ENCODE results near the gene ADGRA3. TPM values are rescaled to one million over a fixed set of nuclear protein-coding genes. Genes with fewer than 3 reads are reported as not detected.
A peak's percentile ranks its signal among the peaks of the same experiment; 100 is the strongest.
"Not testable (repeated sequence)": the region's sequence is repeated elsewhere in the genome, so short reads cannot be mapped to it uniquely, and the experiment has no call there.

ADGRA3 gene
- total RNA-seq, 2 donors from 2014 or later, result 15.6 to 17.3 TPM

DNA sequence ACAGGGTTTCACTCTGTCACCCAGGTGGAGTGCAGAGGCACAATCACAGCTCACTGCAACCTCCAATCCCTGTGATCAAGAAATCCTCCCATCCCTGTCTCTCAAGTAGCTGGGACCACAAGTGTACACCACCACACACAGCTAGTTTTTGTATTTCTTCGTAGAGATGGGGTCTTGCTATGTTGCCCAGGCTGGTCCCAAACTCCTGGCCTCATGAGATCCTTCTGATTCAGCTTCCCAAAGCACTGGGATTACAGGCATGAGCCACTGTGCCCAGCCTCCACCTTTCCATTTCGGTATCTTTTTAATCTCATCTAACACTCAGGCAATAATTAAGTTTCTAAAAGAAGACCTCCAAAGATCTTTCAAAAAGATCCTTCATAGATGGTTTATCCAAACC is 22.9 kb downstream of the ADGRA3 start:
- DNase-seq (ENCODE audit: low spot score in 2 of 2) (no peak), ATAC-seq (no peak)
- no peak overlapping the region for H3K27ac Mint-ChIP-seq
- peaks cover 5 to 12% of the 10 kb centered on the region in 2 donors for H3K36me3 Mint-ChIP-seq
- peaks cover 4 to 9% of the 10 kb centered on the region in 2 donors for H3K9me3 Mint-ChIP-seq

DNA sequence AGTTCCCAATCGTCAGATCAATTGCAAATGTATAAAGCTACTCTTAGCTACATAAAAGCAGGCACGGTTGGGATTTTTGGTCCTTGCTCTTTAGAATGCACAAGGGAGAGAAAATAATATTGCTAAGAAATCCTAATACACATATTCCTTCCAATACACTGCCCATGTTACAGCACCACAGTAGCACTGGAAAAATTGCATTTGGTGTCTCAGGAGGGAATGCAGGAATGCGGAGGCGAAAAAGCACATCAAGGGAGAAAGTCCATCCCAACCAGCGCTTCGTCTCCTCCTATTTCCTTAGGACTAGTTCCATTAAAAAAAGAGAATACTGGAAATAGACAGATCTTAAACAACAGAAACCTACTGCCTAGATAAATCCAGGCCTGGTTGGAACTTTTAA is 23.9 kb downstream of the ADGRA3 start:
- peaks cover 5 to 12% of the 10 kb centered on the region in 2 donors for H3K36me3 Mint-ChIP-seq
- no peak for ATAC-seq
- H3K27ac Mint-ChIP-seq, result no peak overlapping the region
- no peak for DNase-seq (ENCODE audit: low spot score in 2 of 2)
- peaks cover 4 to 9% of the 10 kb centered on the region in 2 donors for H3K9me3 Mint-ChIP-seq

DNA sequence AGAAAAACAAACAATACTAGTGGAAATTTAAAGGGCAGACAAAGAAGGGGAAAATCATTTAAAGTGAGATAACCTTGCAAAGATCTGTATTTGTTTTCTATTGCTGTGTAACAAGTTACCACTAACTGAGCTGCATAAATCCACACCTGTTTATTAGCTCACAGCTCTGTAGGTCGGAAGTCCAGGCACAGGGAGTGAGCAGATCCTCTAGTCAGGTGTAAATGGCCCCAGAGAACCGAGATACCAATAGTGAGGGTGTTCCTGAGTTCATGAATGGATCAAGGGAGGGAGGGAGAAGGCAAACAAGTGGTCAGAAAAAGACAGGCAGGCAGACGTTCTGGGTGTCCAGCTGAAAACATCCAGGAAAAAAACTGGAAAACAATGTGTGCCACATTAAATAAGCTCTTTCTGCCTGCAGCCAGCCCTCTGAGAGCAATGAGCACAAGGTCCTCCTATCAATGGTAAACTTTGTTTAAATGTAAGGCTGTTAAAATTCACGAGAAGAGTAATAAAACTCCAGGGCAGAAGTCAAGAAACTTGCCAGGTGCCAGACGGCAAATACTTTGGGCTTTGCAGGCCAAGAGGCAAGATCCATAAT is 25.0 kb downstream of the ADGRA3 start:
- no peak for DNase-seq (ENCODE audit: low spot score in 2 of 2)
- Mint-ChIP-seq H3K27ac (peak overlapping the region in 1 of 2 donors; percentile 45), H3K9me3 (peaks cover 4 to 9% of the 10 kb centered on the region in 2 donors), H3K36me3 (peaks cover 5 to 17% of the 10 kb centered on the region in 2 donors)
- ATAC-seq, result no peak

DNA sequence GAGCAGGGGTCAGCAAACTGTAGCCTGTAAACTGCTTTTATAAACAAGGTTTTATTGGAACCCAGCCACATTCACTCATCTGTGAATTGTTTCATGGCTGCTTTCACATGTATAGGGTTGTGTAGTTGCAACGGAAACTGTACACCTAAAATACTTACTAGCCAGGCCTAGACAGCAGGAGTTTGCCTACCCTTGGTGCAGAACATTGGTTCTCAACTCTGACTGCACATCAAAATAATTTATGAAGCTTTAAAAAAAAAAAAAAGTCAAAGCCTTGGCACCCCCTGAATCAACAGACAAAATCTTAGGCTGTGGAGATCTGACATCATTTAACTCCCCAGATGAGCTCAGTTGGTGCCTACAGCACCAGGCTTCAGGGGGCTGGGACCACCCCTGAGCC is 27.8 kb downstream of the ADGRA3 start:
- peaks cover 0 to 12% of the 10 kb centered on the region in 2 donors for H3K36me3 Mint-ChIP-seq
- DNase-seq (ENCODE audit: low spot score in 2 of 2), result no peak
- H3K27ac Mint-ChIP-seq, result no peak overlapping the region
- H3K9me3 Mint-ChIP-seq, result peaks cover 0 to 9% of the 10 kb centered on the region in 2 donors
- no peak for ATAC-seq

DNA sequence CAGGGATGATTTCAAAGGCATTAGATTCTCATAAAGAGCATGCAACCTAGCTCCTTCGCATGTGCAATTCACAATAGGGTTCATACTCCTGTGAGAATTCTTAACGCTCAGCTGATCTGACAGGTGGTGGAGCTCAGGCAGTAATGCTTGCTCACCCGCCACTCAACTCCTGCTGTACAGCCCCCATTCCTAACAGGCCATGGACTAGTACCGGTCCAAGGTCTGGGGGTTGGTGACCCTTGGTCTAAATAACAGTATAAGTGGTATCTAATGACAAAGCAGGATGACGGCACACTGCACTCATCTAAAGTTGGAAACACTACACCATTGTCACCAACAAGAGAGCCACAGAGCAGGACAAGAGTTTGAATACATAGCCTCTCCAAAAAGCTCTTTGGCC is 28.5 kb downstream of the ADGRA3 start:
- DNase-seq (ENCODE audit: low spot score in 2 of 2) (no peak), ATAC-seq (no peak)
- Mint-ChIP-seq H3K36me3 (peaks cover 0 to 12% of the 10 kb centered on the region in 2 donors), H3K9me3 (peaks cover 0 to 9% of the 10 kb centered on the region in 2 donors), H3K27ac (no peak overlapping the region)

DNA sequence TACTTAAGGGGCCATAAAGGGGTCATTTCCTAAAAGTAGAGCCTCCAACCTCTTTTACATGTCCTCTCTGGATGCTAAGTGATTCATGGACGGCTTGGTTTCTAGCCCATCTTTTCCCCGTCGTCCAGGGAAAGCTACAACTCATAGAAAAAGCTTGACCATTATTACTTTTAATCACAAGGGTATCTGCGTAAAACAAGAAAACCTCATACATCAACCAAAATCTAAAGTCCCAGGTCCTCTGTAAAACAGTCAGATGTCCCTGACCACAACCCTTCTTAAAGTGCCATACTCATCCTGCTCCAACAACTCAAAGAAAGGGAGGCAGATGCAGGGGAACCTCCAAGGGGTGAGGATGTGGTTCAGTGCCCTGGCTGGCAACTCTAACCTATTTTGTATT is 29.6 kb downstream of the ADGRA3 start:
- no peak for DNase-seq (ENCODE audit: low spot score in 2 of 2)
- no peak for ATAC-seq
- no peak overlapping the region for H3K27ac Mint-ChIP-seq
- peaks cover 0 to 12% of the 10 kb centered on the region in 2 donors for H3K36me3 Mint-ChIP-seq
- H3K9me3 Mint-ChIP-seq, result peaks cover 0 to 9% of the 10 kb centered on the region in 2 donors

DNA sequence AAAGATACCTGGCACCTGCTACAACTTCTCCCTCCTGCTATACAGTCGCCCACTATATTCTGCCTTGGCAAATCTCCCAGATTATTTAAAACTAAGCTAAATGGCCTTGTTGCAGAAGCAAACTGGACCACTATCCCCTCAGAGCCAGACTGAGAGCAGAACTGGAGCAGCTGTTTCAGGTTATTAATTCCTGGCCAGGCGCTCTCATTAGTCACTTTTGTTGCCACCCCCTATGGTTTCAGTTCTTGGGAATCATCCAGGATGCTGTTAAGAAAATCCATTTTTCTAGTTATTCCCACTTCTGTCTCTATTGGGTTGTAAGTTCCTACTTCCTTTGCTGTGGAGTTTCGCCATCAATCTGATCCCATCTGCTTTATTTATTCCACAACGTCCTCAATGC is 30.1 kb downstream of the ADGRA3 start:
- peak overlapping the region; percentile 24 to 46 for H3K27ac Mint-ChIP-seq
- DNase-seq (ENCODE audit: low spot score in 2 of 2) (no peak), ATAC-seq (no peak)
- H3K36me3 Mint-ChIP-seq, result peaks cover 0 to 12% of the 10 kb centered on the region in 2 donors
- H3K9me3 Mint-ChIP-seq, result peaks cover 0 to 9% of the 10 kb centered on the region in 2 donors

DNA sequence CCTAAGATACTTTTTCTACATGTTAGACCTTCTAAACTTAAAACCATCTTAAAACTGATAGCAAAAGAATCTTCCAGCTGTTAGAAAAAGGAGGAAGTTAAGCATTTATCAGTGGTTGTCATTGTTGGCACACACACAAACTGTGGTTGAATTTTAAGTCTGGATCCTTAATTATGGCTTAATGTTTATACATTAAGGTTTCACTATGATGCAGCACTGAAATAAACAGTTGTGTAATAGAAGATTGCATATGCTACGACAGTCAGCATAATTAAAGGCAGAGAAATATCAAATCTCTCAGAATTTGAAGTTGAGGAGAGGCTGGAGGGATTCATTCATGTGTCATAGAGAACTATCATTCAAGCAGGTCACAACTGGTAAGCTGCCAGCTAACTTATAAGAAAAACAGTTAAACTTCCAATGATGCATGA is 32.3 kb downstream of the ADGRA3 start:
- Mint-ChIP-seq H3K36me3 (peaks cover 0 to 22% of the 10 kb centered on the region in 2 donors), H3K9me3 (peaks cover 0 to 5% of the 10 kb centered on the region in 2 donors), H3K27ac (no peak overlapping the region)
- DNase-seq (ENCODE audit: low spot score in 2 of 2), result no peak
- ATAC-seq, result no peak

DNA sequence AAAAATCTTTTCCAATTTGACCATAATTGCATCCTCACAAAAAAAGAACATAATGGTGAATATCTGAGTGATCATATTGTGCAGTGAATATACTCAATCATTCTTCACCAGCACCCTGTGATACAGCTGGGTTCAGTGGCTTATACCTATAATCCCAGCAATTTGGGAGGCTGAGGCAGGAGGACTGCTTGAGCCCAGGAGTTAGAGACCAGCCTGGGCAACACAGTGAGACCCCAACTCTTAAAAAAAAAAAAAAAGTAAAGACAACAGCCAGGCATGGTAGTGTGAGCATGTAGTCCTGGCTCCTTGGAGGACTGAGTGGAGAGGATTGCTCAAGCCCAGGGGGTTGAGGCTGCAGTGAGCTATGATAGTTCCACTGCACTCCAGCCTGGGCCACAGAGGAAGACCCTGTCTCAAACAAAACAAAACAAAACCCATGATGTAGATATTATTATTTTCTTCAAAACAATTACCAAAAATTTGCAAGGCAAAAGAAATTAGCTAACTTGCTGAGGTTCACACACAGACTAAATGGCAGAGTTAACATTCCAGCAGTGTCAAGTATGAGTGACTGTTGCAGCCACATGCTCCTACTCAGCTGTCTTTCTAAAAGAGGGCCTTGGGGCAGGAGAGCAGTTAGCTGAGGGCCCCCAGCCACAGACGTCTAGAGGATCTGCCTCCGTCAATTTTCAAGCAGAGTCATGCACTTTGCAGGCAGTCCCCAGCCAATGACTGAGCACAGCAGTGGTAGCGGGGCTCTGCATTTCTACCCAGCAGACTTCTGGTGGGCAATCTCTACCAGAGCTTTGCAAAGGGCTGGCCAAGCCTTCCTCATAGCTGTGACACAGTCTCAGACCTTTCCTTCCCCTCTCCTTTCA is 33.4 kb downstream of the ADGRA3 start:
- Mint-ChIP-seq H3K27ac (no peak overlapping the region), H3K36me3 (peaks cover 0 to 22% of the 10 kb centered on the region in 2 donors), H3K9me3 (peaks cover 0 to 5% of the 10 kb centered on the region in 2 donors)
- ATAC-seq (no peak), DNase-seq (ENCODE audit: low spot score in 2 of 2) (no peak)

DNA sequence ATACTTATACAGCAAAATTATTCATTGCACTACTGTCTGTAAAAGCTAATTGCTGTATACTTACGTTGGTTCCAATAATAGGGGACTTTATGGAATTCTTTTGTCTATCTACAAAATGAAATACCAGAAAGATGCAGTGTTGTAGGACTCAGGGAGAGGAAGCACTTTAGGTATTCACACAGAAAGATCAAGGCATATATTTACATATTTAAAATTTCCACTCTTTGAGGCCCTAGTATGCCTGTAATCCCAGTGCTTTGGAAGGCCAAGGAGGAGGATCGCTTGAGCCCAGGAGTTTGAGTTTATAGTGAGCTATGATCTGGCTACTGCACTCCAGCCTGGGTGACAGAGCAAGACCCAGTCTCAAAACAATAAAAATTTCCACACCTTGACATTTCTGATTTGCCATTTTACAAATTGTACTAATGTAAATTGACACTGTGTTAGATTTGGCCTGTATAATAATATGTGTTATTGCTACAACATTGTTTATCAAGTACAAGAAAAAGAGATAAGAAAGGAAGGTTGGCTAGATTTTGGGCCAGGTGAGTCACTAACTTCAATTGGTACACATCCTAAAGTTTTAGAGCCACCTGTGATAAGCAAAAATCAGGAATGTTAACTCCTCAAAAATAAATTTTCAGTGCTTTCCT is 35.1 kb downstream of the ADGRA3 start:
- no peak for DNase-seq (ENCODE audit: low spot score in 2 of 2)
- no peak for ATAC-seq
- Mint-ChIP-seq H3K27ac (no peak overlapping the region), H3K36me3 (peaks cover 0 to 18% of the 10 kb centered on the region in 2 donors), H3K9me3 (peaks cover 0 to 5% of the 10 kb centered on the region in 2 donors)

DNA sequence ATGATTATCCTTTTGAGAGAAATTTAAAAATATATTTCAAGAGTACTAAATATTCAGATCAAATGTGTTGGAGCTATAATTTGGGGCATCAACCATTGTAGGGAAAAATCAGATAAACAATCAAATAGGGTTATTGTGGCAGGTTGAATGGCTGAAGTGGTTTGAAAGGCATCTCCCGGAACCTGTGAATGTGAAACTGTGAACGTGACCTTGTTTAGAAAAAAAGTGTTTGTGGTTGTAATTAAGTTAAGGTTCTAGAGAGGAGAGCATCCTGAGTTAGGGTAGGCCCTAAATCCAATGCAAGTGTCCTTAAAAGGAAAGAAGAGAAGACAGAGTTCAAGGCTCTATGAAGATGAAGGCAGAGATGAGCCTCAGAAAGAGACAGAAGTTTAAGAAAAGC is 37.4 kb downstream of the ADGRA3 start:
- Mint-ChIP-seq H3K9me3 (no peaks in the 10 kb centered on the region), H3K27ac (no peak overlapping the region)
- ATAC-seq, result no peak

DNA sequence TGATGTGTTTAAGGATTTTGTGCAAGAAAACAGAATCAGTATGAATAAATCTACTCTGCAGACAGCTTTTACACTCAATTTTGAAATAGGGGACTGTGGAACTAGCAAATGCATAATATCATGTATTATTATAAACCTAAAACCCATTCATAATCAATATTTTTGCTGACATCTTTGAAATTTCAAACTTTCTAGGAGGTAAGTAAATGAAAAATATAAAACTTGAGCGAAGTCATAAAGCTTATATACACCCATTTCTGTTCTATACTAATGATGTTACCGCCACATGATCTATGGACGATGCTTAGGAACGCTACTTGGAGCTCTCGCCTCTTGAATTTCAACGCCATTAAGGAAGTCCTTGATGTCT is 38.1 kb downstream of the ADGRA3 start:
- DNase-seq (ENCODE audit: low spot score in 2 of 2) (no peak), ATAC-seq (no peak)
- Mint-ChIP-seq H3K27ac (no peak overlapping the region), H3K36me3 (peaks cover 0 to 10% of the 10 kb centered on the region in 2 donors), H3K9me3 (no peaks in the 10 kb centered on the region)

More for the DNA sequence above, 37.4 kb downstream of the ADGRA3 start:
- DNase-seq (ENCODE audit: low spot score in 2 of 2), result no peak
- H3K36me3 Mint-ChIP-seq, result peaks cover 0 to 10% of the 10 kb centered on the region in 2 donors

DNA sequence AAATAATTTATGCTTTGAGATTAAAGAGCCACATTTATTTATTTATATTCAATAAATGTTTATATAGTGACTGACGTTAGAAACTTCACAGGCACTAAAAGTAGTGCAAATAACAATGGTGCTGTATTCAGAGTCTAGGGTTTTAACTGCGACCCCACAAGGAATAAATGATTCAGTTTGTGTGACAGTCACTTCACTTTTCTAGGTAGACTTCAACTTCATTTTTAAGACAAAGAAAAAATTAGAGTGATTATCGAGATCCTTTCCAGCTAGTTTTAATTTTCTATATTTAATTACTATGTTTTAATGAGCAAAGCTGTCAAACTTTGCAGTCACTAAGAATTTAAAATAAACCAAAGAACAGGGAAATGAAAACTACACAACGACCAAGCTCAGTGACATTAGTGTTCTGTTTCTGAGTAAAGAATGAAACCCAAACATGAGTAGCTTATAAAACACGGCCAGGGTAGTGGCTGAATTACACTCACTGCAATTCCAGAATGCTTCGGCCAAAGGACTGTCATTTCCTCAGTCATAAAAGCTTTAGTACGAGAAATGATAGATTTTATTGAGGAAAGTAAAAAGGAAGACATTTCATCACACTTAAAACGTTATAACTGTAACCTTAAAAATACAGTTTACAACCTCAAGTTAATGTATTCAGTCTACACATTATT is 38.6 kb downstream of the ADGRA3 start:
- Mint-ChIP-seq H3K9me3 (no peaks in the 10 kb centered on the region), H3K27ac (no peak overlapping the region), H3K36me3 (peaks cover 0 to 10% of the 10 kb centered on the region in 2 donors)
- ATAC-seq (no peak), DNase-seq (ENCODE audit: low spot score in 2 of 2) (no peak)

DNA sequence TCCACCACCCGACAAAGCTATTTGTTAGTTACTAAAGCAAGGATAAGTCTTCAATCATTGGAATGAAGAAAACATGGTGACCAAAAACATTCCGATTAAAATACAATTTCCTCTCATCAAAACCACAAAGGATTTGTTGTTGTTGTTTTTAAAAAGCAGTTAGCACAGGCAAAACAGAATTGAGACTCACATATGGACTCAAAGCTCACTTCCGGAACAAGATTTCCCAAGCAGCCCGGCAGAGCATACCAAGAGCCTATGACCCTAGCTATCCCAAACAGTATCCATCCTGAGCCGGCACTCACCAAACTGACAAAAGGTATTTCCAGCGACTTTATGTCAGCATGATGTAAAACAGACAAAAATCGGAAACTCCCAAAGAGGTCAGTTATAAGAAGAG is 39.9 kb downstream of the ADGRA3 start:
- no peak for ATAC-seq
- no peak for DNase-seq (ENCODE audit: low spot score in 2 of 2)
- Mint-ChIP-seq H3K36me3 (peaks cover 1 to 10% of the 10 kb centered on the region in 2 donors), H3K9me3 (no peaks in the 10 kb centered on the region), H3K27ac (no peak overlapping the region)

DNA sequence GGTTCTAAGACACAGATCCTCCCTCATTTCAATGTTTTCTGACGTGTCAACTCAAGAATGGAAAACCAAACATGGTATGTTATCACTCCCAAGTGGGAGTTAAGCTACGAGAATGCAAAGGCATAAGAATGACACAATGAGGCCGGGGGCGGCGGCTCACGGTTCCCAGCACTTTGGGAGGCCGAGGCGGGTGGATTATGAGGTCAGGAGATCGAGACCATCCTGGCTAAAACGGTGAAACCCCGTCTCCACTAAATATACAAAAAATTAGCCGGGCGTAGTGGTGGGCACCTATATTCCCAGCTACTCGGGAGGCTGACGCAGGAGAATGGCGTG is 40.6 kb downstream of the ADGRA3 start:
- not testable (repeated sequence) for DNase-seq (ENCODE audit: low spot score in 2 of 2); H3K9me3 Mint-ChIP-seq; H3K27ac Mint-ChIP-seq; ATAC-seq
- H3K36me3 Mint-ChIP-seq, result peaks cover 9 to 17% of the 10 kb centered on the region in 2 donors

DNA sequence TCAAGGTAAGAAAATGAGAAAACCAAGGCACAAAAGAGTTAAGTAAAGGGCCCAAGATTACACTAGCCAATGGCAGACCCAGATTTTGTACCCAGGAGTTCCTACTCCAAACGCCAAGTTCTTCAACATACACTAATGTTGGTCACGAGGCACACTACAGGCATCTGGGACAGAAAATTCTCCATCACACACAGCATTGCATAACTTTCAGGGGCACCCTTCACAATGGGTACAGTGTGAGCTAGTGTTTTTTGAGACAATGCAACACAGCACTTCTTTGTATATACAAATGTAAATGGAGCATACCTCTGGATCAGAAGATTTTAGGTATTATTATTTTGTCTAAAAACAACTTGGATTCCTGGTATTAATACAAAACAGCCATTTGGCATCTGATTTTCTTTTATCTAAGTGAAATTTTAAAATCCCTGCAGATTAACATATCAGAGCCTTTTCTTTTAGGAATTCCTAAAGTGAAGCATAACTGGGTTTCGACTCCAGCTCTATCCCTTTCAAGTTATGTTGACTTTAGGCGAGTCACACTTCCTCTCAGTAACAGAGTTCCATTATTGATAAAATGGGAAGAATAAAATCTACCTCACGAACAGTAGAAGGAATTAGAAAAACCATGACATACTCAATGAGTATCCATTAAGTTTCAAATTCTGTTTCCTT is 41.1 kb downstream of the ADGRA3 start:
- no peak overlapping the region for H3K27ac Mint-ChIP-seq
- H3K9me3 Mint-ChIP-seq, result peaks cover 0 to 3% of the 10 kb centered on the region in 2 donors
- ATAC-seq, result no peak
- peaks cover 11 to 15% of the 10 kb centered on the region in 2 donors for H3K36me3 Mint-ChIP-seq
- no peak for DNase-seq (ENCODE audit: low spot score in 2 of 2)
